ENCODE results near the gene CISTR.

Gene CISTR

GRCh38 chr12:53714004-53714403 is 37.8 kb downstream of the CISTR start:
- DNase-seq, result no peak

GRCh38 chr12:53713516-53713915 is 38.3 kb downstream of the CISTR start:
- no peak for DNase-seq

GRCh38 chr12:53712059-53712643 is 39.6 kb downstream of the CISTR start:
- DNase-seq, result no peak

- no peak for DNase-seq
Measured at GRCh38 chr12:53710091-53710490, 41.7 kb downstream of the CISTR start.

GRCh38 chr12:53709671-53710070 is 42.1 kb downstream of the CISTR start:
- DNase-seq, result no peak

- DNase-seq, result no peak
Measured at GRCh38 chr12:53706080-53706479, 45.7 kb downstream of the CISTR start.

GRCh38 chr12:53703756-53704155 is 48.0 kb downstream of the CISTR start:
- no peak for DNase-seq

GRCh38 chr12:53701518-53702264 is 50.1 kb downstream of the CISTR start:
- DNase-seq, result peak; percentile 48

- no peak for DNase-seq
Measured at GRCh38 chr12:53700567-53700966, 51.2 kb downstream of the CISTR start.

GRCh38 chr12:53699678-53700025 is 52.1 kb downstream of the CISTR start:
- no peak for DNase-seq

GRCh38 chr12:53698948-53699677 is 52.7 kb downstream of the CISTR start:
- DNase-seq, result no peak

- peak; percentile 38 for DNase-seq
Measured at GRCh38 chr12:53696655-53697331, 55.0 kb downstream of the CISTR start.

Data from NCI-H1105 treated with DMSO at 0.1 percent for 48 hours (cell line).